ENCODE data around the gene GLDN.

DNA sequence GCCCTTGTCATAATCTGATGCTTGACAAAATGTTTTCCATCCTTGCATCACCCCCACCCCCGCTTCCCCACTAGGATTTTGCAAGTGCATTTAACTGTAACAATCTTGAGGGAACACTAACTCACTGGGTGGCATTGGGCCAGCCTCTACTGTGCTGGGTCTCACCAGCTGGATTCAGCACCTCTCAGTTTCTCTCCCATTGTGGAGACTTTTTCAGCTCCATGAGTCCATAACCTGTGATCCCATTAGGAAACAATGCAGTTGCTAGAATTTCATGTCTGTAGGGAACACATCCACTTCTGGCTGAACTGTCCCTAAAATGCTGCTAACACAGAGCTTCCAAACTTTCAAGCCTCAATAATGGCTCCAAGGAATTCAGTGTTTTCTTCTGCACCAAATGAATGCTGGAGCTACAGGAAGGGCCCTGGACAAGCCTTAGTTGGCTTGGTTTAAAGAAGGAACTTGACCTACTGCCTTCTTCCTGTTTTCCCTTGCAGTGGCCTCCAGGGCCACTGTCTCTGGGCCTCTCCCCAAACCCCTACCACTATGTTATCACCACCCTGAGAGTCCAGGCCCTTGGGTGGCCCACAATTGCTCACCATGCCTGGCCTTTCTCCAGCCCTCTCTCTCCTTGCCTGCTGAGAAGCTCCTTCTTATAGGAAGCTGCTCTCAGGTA, 18.7 kb upstream of the GLDN start:
- TF ChIP-seq, protein P1, sequence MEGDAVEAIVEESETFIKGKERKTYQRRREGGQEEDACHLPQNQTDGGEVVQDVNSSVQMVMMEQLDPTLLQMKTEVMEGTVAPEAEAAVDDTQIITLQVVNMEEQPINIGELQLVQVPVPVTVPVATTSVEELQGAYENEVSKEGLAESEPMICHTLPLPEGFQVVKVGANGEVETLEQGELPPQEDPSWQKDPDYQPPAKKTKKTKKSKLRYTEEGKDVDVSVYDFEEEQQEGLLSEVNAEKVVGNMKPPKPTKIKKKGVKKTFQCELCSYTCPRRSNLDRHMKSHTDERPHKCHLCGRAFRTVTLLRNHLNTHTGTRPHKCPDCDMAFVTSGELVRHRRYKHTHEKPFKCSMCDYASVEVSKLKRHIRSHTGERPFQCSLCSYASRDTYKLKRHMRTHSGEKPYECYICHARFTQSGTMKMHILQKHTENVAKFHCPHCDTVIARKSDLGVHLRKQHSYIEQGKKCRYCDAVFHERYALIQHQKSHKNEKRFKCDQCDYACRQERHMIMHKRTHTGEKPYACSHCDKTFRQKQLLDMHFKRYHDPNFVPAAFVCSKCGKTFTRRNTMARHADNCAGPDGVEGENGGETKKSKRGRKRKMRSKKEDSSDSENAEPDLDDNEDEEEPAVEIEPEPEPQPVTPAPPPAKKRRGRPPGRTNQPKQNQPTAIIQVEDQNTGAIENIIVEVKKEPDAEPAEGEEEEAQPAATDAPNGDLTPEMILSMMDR (IDR thresholded peaks at IDR 0.05; ENCODE audit: low read length), result no peak
- TF ChIP-seq EZH2 (optimal IDR thresholded peaks at IDR 0.05; ENCODE audit: low read depth, low read length), result no peak
